Tibial nerve (tissue), 4 donors: ENCODE measurements around the gene GAK. TPM values are rescaled to one million over a fixed set of nuclear protein-coding genes. Genes with fewer than 3 reads are reported as not detected.

Experiments used
- DNase-seq, 2 donors: peaks; one replicate each; pipeline ENCODE4 v3.0.0-alpha.2; 2019; ENCODE audit warnings: low spot score in 2 of 2
- H3K27ac ChIP-seq, 4 donors: fragments of 200-600 bp; sonication (generic) in 3 of 4; one replicate each; pipeline ENCODE4 v1.5.1; 2017 to 2019; ENCODE audit warnings: mild to moderate bottlenecking in 1 of 4
- H3K27me3 ChIP-seq, 2 donors: fragments of 200-600 bp; sonication (generic) in 1 of 2; one replicate each; pipeline versions ENCODE4 v1.5.1 to v1.6.0; 2017 to 2019
- H3K36me3 ChIP-seq, 3 donors: fragments of 200-600 bp; sonication (generic); one replicate each; pipeline ENCODE4 v1.5.1; 2018 to 2019
- H3K4me1 ChIP-seq, 4 donors: fragments of 200-600 bp; sonication (generic) in 3 of 4; one replicate each; pipeline ENCODE4 v1.5.1; 2017 to 2019
- H3K4me3 ChIP-seq, 4 donors: fragments of 200-600 bp; sonication (generic) in 3 of 4; one replicate each; pipeline ENCODE4 v1.5.1; 2017 to 2019; ENCODE audit warnings: mild to moderate bottlenecking in 1 of 4, moderate library complexity in 1 of 4
- H3K9me3 ChIP-seq, 4 donors: fragments of 200-600 bp; sonication (generic) in 3 of 4; one replicate each; pipeline ENCODE4 v1.5.1; 2017 to 2019
- CTCF ChIP-seq, 5 experiments: fragments of 200-600 bp in 3 of 5; fragments of 450-650 bp in 2 of 5; sonication (generic) in 3 of 5; IDR thresholded peaks; one replicate each; pipeline ENCODE4 v1.5.1; 2016 to 2019; ENCODE audit warnings: antibody characterized with exemption in 5 of 5, mild to moderate bottlenecking in 3 of 5, moderate library complexity in 2 of 5
- EP300 ChIP-seq, 2 donors: sonication (generic); formaldehyde crosslinking; IDR thresholded peaks; one replicate each; pipeline ENCODE4 v1.6.1; 2017; ENCODE audit warnings: antibody characterized with exemption in 2 of 2, mild to moderate bottlenecking in 1 of 2
- POLR2A ChIP-seq, 2 donors: fragments of 450-650 bp; IDR thresholded peaks; one replicate each; pipeline ENCODE4 v1.6.1; 2017; ENCODE audit warnings: antibody characterized with exemption in 2 of 2, mild to moderate bottlenecking in 2 of 2, moderate library complexity in 2 of 2
- WGBS, 2 donors: methylation state at CpG; one replicate each; pipeline ENCODE4 v1.1.5; 2018; 5-methylcytosine and 5-hydroxymethylcytosine counted together
- total RNA-seq, 4 donors: library from RNA; depleted of rRNA; stranded (reverse); fragments of >200 nt; gene quantifications; one replicate each; pipeline ENCODE4 v1.1.0, GENCODE V29; 2016

GAK gene
- total RNA-seq, 4 donors from 2014 or later: 92.3 to 177 (median 127) TPM

GRCh38 chr4:957581-958313 is 25.6 kb upstream of the GAK start:
- H3K36me3 ChIP-seq: peaks cover 0 to 100% (median 0%) of the 10 kb centered on the region in 3 donors
- H3K4me1 ChIP-seq: no peaks in the 10 kb centered on the region
- TF ChIP-seq POLR2A (IDR thresholded peaks at IDR 0.05) (no peak), CTCF (IDR thresholded peaks at IDR 0.05) (no peak), EP300 (IDR thresholded peaks at IDR 0.05) (no peak)
- no peak overlapping the region for H3K4me3 ChIP-seq
- no peak overlapping the region for H3K27ac ChIP-seq
- no peaks in the 10 kb centered on the region for H3K27me3 ChIP-seq
- DNase-seq: no peak
- H3K9me3 ChIP-seq: no peaks in the 10 kb centered on the region
- 89 to 92% methylated on average over 40 to 45 of the region's 45 CpGs for WGBS, 2 donors

GRCh38 chr4:957231-957580 is 25.1 kb upstream of the GAK start:
- Histone ChIP-seq H3K27me3 (no peaks in the 10 kb centered on the region), H3K4me1 (no peaks in the 10 kb centered on the region), H3K4me3 (no peak overlapping the region), H3K9me3 (no peaks in the 10 kb centered on the region), H3K27ac (no peak overlapping the region), H3K36me3 (peaks cover 0 to 99% (median 0%) of the 10 kb centered on the region in 3 donors)
- WGBS, 2 donors: 66% methylated on average over 4 to 7 of the region's 8 CpGs
- TF ChIP-seq EP300 (IDR thresholded peaks at IDR 0.05) (no peak), CTCF (IDR thresholded peaks at IDR 0.05) (no peak), POLR2A (IDR thresholded peaks at IDR 0.05) (no peak)
- no peak for DNase-seq

GRCh38 chr4:956531-957230 is 24.6 kb upstream of the GAK start:
- Histone ChIP-seq H3K36me3 (peaks cover 0 to 99% (median 0%) of the 10 kb centered on the region in 3 donors), H3K4me1 (no peaks in the 10 kb centered on the region), H3K27me3 (no peaks in the 10 kb centered on the region), H3K4me3 (no peak overlapping the region), H3K9me3 (no peaks in the 10 kb centered on the region), H3K27ac (no peak overlapping the region)
- DNase-seq: no peak
- 80% methylated on average over 13 to 14 of the region's 14 CpGs for WGBS, 2 donors
- TF ChIP-seq POLR2A (IDR thresholded peaks at IDR 0.05): no peak
- no peak for TF ChIP-seq CTCF (IDR thresholded peaks at IDR 0.05)
- TF ChIP-seq EP300 (IDR thresholded peaks at IDR 0.05): no peak

GRCh38 chr4:955931-956381 is 23.8 kb upstream of the GAK start:
- 73 to 83% methylated on average over 12 of the region's 12 CpGs for WGBS, 2 donors
- no peak overlapping the region for H3K27ac ChIP-seq
- H3K36me3 ChIP-seq: peaks cover 0 to 98% (median 0%) of the 10 kb centered on the region in 3 donors
- H3K4me3 ChIP-seq: no peak overlapping the region
- TF ChIP-seq EP300 (IDR thresholded peaks at IDR 0.05): no peak
- TF ChIP-seq POLR2A (IDR thresholded peaks at IDR 0.05): no peak
- TF ChIP-seq CTCF (IDR thresholded peaks at IDR 0.05): no peak
- no peak for DNase-seq
- H3K4me1 ChIP-seq: no peaks in the 10 kb centered on the region
- no peaks in the 10 kb centered on the region for H3K9me3 ChIP-seq
- H3K27me3 ChIP-seq: no peaks in the 10 kb centered on the region
